Liver (tissue), 9 donors: ENCODE data around the gene GLRX5. TPM values are rescaled to one million over a fixed set of nuclear protein-coding genes. Genes with fewer than 3 reads are reported as not detected.

Experiments
- DNase-seq: peaks from one replicate; pipeline ENCODE4 v3.0.0-alpha.2; 2017; ENCODE audit warnings: low spot score
- H3K27ac ChIP-seq, 2 donors: one replicate each; pipeline ENCODE4 v1.7.0; 2013; ENCODE audit warnings: inconsistent platforms in 2 of 2, low read length in 2 of 2, control low read depth in 1 of 2, low read depth in 1 of 2, mild to moderate bottlenecking in 1 of 2
- H3K27me3 ChIP-seq, 4 donors: one replicate each; pipeline versions ENCODE4 v1.6.1 to v1.7.0; 2013; ENCODE audit warnings: low read length in 3 of 4, inconsistent platforms in 1 of 4, mild to moderate bottlenecking in 1 of 4, moderate library complexity in 1 of 4; ENCODE audit not compliant: control insufficient read depth in 4 of 4, insufficient read depth in 4 of 4
- H3K36me3 ChIP-seq, 4 donors: one replicate each; pipeline versions ENCODE4 v1.6.1 to v1.7.0; 2013; ENCODE audit warnings: low read length in 3 of 4, mild to moderate bottlenecking in 3 of 4, low read depth in 1 of 4, moderate library complexity in 1 of 4; ENCODE audit not compliant: control insufficient read depth in 4 of 4, insufficient read depth in 3 of 4
- H3K4me1 ChIP-seq, 4 donors: one replicate each; pipeline versions ENCODE4 v1.6.1 to v1.7.0; 2013; ENCODE audit warnings: low read length in 3 of 4, mild to moderate bottlenecking in 3 of 4, moderate library complexity in 1 of 4; ENCODE audit not compliant: control insufficient read depth in 4 of 4, insufficient read depth in 4 of 4
- H3K4me3 ChIP-seq, 3 donors: one replicate each; pipeline versions ENCODE4 v1.6.1 to v1.7.0; 2013; ENCODE audit warnings: low read length in 3 of 3, control low read depth in 1 of 3, low read depth in 1 of 3, mild to moderate bottlenecking in 1 of 3
- H3K9ac ChIP-seq, 2 donors: one replicate each; pipeline ENCODE4 v1.7.0; 2013; ENCODE audit warnings: low read length in 2 of 2, mild to moderate bottlenecking in 2 of 2, moderate library complexity in 2 of 2, control low read depth in 1 of 2, low read depth in 1 of 2
- H3K9me3 ChIP-seq, 4 donors: one replicate each; pipeline versions ENCODE4 v1.6.1 to v1.7.0; 2013; ENCODE audit warnings: low read length in 3 of 4; ENCODE audit not compliant: control insufficient read depth in 4 of 4
- EGR1 ChIP-seq, 2 donors: IDR thresholded peaks; 2 replicates each; pipeline ENCODE4 v1.6.1; 2016 to 2018; ENCODE audit warnings: antibody characterized with exemption in 2 of 2, low read depth in 2 of 2
- FOXA1 ChIP-seq: IDR thresholded peaks from 2 replicates; pipeline ENCODE4 v1.6.1; 2016; ENCODE audit warnings: antibody characterized with exemption
- JUND ChIP-seq, 2 donors: IDR thresholded peaks; 2 replicates each; pipeline ENCODE4 v1.6.1; 2016; ENCODE audit warnings: antibody characterized with exemption in 2 of 2
- MAX ChIP-seq: IDR thresholded peaks from 2 replicates; pipeline ENCODE4 v1.6.1; 2016; ENCODE audit warnings: antibody characterized with exemption
- NR2F2 ChIP-seq: IDR thresholded peaks from 2 replicates; pipeline ENCODE4 v1.6.1; 2016; ENCODE audit warnings: antibody characterized with exemption
- RAD21 ChIP-seq, 2 donors: IDR thresholded peaks; 2 replicates each; pipeline ENCODE4 v1.6.1; 2016; ENCODE audit warnings: antibody characterized with exemption in 2 of 2, mild to moderate bottlenecking in 2 of 2
- SP1 ChIP-seq: IDR thresholded peaks from 2 replicates; pipeline ENCODE4 v1.6.1; 2018; ENCODE audit warnings: antibody characterized with exemption, mild to moderate bottlenecking
- WGBS: extraction: QIAGEN DNeasy Blood & Tissue Kit; methylation state at CpG from one replicate; pipeline ENCODE4 v1.1.7; 2013; 5-methylcytosine and 5-hydroxymethylcytosine counted together
- polyA plus RNA-seq, 2 donors: library from polyadenylated mRNA; stranded (reverse) in 1 of 2; unstranded in 1 of 2; fragments of 200-250 nt in 1 of 2; fragments of >200 nt in 1 of 2; fragmentation: Nextera tagmentation in 1 of 2; extraction: Ambion mirVana in 1 of 2; gene quantifications; one replicate each; pipeline versions ENCODE4 v1.2.1 to v1.2.3, GENCODE V29; 2013 to 2015
- total RNA-seq, 2 donors: library from RNA; depleted of rRNA; stranded (reverse); fragments of >200 nt; gene quantifications; one replicate each; pipeline ENCODE4 v1.2.3, GENCODE V29; 2014
- TF ChIP-seq, protein P1 (sequence below): IDR thresholded peaks from 2 replicates; pipeline ENCODE4 v1.6.1; 2016; ENCODE audit warnings: antibody characterized with exemption
- TF ChIP-seq, protein P2 (sequence below): fragments of 150-350 bp; IDR thresholded peaks from 2 replicates; pipeline ENCODE4 v1.5.1; 2017; ENCODE audit warnings: improper control_type of control experiment, low read depth, low read length; ENCODE audit not compliant: missing input control
- TF ChIP-seq, protein P3 (sequence below): IDR thresholded peaks from 2 replicates; pipeline ENCODE4 v1.6.1; 2016; ENCODE audit warnings: antibody characterized with exemption, mild to moderate bottlenecking
- donor health status: healthy.
- donor health status: healthy.
- donor health status: healthy.
- donor health status: healthy.
- donor health status: healthy.

Gene GLRX5
- total and polyA plus RNA-seq, 4 donors = 28.4 to 172 (median 39.7) TPM

DNA sequence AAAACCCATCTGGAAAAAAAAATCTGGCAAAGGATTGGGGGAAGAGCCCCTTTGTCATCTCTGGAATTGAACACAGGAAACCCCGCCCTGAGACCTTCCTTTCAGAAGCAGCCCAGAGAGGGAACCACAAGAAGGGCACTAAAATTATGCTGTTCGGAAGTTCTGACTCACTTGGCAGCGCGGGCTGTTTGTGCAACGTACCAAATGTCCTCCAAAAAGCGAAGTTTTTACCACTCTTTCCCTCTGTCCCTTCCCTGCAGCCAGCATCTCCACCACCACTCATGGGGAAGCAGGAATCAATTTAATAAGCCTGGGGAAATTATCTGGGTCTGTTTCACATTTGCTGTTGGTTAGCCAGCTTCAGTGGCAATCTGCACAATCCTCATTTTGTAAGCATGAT is 15.2 kb upstream of the GLRX5 start:
- Histone ChIP-seq H3K27me3 (no peaks in the 10 kb centered on the region), H3K9me3 (no peaks in the 10 kb centered on the region), H3K27ac (peak overlapping the region; percentile 3 to 23), H3K4me1 (peaks cover 13 to 55% (median 46%) of the 10 kb centered on the region in 4 donors), H3K9ac (no peak overlapping the region), H3K36me3 (no peaks in the 10 kb centered on the region), H3K4me3 (no peak overlapping the region)
- WGBS = 62% methylated on average over 6 of the region's 6 CpGs
- TF ChIP-seq JUND (IDR thresholded peaks at IDR 0.05) (peak; percentile 47 to 82), RAD21 (IDR thresholded peaks at IDR 0.05) (no peak), NR2F2 (no peak)
- TF ChIP-seq, protein P1, sequence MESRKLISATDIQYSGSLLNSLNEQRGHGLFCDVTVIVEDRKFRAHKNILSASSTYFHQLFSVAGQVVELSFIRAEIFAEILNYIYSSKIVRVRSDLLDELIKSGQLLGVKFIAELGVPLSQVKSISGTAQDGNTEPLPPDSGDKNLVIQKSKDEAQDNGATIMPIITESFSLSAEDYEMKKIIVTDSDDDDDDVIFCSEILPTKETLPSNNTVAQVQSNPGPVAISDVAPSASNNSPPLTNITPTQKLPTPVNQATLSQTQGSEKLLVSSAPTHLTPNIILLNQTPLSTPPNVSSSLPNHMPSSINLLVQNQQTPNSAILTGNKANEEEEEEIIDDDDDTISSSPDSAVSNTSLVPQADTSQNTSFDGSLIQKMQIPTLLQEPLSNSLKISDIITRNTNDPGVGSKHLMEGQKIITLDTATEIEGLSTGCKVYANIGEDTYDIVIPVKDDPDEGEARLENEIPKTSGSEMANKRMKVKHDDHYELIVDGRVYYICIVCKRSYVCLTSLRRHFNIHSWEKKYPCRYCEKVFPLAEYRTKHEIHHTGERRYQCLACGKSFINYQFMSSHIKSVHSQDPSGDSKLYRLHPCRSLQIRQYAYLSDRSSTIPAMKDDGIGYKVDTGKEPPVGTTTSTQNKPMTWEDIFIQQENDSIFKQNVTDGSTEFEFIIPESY = no peak
- TF ChIP-seq, protein P2, sequence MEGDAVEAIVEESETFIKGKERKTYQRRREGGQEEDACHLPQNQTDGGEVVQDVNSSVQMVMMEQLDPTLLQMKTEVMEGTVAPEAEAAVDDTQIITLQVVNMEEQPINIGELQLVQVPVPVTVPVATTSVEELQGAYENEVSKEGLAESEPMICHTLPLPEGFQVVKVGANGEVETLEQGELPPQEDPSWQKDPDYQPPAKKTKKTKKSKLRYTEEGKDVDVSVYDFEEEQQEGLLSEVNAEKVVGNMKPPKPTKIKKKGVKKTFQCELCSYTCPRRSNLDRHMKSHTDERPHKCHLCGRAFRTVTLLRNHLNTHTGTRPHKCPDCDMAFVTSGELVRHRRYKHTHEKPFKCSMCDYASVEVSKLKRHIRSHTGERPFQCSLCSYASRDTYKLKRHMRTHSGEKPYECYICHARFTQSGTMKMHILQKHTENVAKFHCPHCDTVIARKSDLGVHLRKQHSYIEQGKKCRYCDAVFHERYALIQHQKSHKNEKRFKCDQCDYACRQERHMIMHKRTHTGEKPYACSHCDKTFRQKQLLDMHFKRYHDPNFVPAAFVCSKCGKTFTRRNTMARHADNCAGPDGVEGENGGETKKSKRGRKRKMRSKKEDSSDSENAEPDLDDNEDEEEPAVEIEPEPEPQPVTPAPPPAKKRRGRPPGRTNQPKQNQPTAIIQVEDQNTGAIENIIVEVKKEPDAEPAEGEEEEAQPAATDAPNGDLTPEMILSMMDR = no peak
- DNase-seq = no peak

GRCh38 chr14:95520346-95520745 is 14.5 kb upstream of the GLRX5 start:
- no peak overlapping the region for H3K9ac ChIP-seq
- H3K4me3 ChIP-seq = no peak overlapping the region
- H3K4me1 ChIP-seq = peaks cover 12 to 55% (median 45%) of the 10 kb centered on the region in 4 donors
- H3K27me3 ChIP-seq = no peaks in the 10 kb centered on the region
- DNase-seq = no peak
- TF ChIP-seq, protein P1 = no peak
- no peak for TF ChIP-seq FOXA1
- no peak for TF ChIP-seq EGR1 (IDR thresholded peaks at IDR 0.05; ENCODE audit: low read depth in 2 of 2)
- no peak for TF ChIP-seq SP1
- no peak for TF ChIP-seq RAD21 (IDR thresholded peaks at IDR 0.05)
- no peak for TF ChIP-seq MAX
- TF ChIP-seq, protein P3, sequence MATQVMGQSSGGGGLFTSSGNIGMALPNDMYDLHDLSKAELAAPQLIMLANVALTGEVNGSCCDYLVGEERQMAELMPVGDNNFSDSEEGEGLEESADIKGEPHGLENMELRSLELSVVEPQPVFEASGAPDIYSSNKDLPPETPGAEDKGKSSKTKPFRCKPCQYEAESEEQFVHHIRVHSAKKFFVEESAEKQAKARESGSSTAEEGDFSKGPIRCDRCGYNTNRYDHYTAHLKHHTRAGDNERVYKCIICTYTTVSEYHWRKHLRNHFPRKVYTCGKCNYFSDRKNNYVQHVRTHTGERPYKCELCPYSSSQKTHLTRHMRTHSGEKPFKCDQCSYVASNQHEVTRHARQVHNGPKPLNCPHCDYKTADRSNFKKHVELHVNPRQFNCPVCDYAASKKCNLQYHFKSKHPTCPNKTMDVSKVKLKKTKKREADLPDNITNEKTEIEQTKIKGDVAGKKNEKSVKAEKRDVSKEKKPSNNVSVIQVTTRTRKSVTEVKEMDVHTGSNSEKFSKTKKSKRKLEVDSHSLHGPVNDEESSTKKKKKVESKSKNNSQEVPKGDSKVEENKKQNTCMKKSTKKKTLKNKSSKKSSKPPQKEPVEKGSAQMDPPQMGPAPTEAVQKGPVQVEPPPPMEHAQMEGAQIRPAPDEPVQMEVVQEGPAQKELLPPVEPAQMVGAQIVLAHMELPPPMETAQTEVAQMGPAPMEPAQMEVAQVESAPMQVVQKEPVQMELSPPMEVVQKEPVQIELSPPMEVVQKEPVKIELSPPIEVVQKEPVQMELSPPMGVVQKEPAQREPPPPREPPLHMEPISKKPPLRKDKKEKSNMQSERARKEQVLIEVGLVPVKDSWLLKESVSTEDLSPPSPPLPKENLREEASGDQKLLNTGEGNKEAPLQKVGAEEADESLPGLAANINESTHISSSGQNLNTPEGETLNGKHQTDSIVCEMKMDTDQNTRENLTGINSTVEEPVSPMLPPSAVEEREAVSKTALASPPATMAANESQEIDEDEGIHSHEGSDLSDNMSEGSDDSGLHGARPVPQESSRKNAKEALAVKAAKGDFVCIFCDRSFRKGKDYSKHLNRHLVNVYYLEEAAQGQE = no peak
- peak in 1 of 2 donors; percentile 18 for TF ChIP-seq JUND (IDR thresholded peaks at IDR 0.05)
- H3K27ac ChIP-seq = peak overlapping the region; percentile 3 to 23
- WGBS = 82% methylated on average over 3 of the region's 3 CpGs
- H3K36me3 ChIP-seq = no peaks in the 10 kb centered on the region
- no peaks in the 10 kb centered on the region for H3K9me3 ChIP-seq
